DOHH2 (cell line): Measurements from ENCODE around the gene CUTC.
A peak's percentile ranks its signal among the peaks of the same experiment; 100 is the strongest.

Source experiments
- H3F3A ChIP-seq: fragments of 200-600 bp; sonication (generic), shearing (Covaris generic); 2 replicates; pipeline ENCODE4 v1.6.0; 2016; ENCODE audit warnings: antibody characterized with exemption, mild to moderate bottlenecking; ENCODE audit not compliant: control insufficient read depth, insufficient read depth
- H3K27ac ChIP-seq: fragments of 200-600 bp; sonication (generic); 2 replicates; pipeline ENCODE4 v1.5.1; 2014; ENCODE audit warnings: low read depth, mild to moderate bottlenecking, low read length, moderate library complexity
- H3K27me3 ChIP-seq: fragments of 200-600 bp; sonication (generic); 2 replicates; pipeline ENCODE4 v1.6.1; 2014; ENCODE audit warnings: mild to moderate bottlenecking, low read length, mixed read lengths; ENCODE audit not compliant: control insufficient read depth
- H3K36me3 ChIP-seq: fragments of 200-600 bp; sonication (generic); 2 replicates; pipeline ENCODE4 v1.6.1; 2014; ENCODE audit warnings: mild to moderate bottlenecking, low read length, moderate library complexity, mixed read lengths; ENCODE audit not compliant: control insufficient read depth
- H3K4me1 ChIP-seq: fragments of 200-600 bp; sonication (generic); 2 replicates; pipeline ENCODE4 v1.6.1; 2014; ENCODE audit warnings: mild to moderate bottlenecking, low read length, mixed read lengths; ENCODE audit not compliant: control insufficient read depth
- H3K4me2 ChIP-seq: fragments of 200-600 bp; sonication (generic); 2 replicates; pipeline ENCODE4 v1.6.0; 2014; ENCODE audit warnings: mild to moderate bottlenecking, low read length, moderate library complexity
- H3K4me3 ChIP-seq: fragments of 200-600 bp; sonication (generic); 2 replicates; pipeline ENCODE4 v1.5.1; 2014; ENCODE audit warnings: mild to moderate bottlenecking, low read length, mixed read lengths
- H3K79me2 ChIP-seq: fragments of 200-600 bp; sonication (generic); 2 replicates; pipeline ENCODE4 v1.6.1; 2014; ENCODE audit warnings: mild to moderate bottlenecking, low read length, mixed read lengths; ENCODE audit not compliant: control insufficient read depth
- H3K9me2 ChIP-seq: fragments of 200-600 bp; sonication (generic); replicated peaks from 2 replicates; pipeline ENCODE4 v1.6.1; 2014; ENCODE audit warnings: mild to moderate bottlenecking, low read length, mixed read lengths; ENCODE audit not compliant: control insufficient read depth
- H3K9me3 ChIP-seq: fragments of 200-600 bp; sonication (generic); 2 replicates; pipeline ENCODE4 v1.6.1; 2014; ENCODE audit warnings: antibody characterized with exemption, low read length, mixed read lengths; ENCODE audit not compliant: control insufficient read depth, insufficient read depth
- H4K20me1 ChIP-seq: fragments of 200-600 bp; sonication (generic); 2 replicates; pipeline ENCODE4 v1.6.0; 2014; ENCODE audit warnings: low read depth, mild to moderate bottlenecking, antibody characterized with exemption, low read length, moderate library complexity; ENCODE audit not compliant: control insufficient read depth, insufficient read depth
- CTCF ChIP-seq: fragments of 200-600 bp; sonication (generic); IDR thresholded peaks from one replicate; pipeline ENCODE4 v1.5.1; 2014; ENCODE audit warnings: antibody characterized with exemption, mild to moderate bottlenecking, low read depth, low read length; ENCODE audit not compliant: poor library complexity, severe bottlenecking
- EZH2phosphoT487 ChIP-seq: fragments of 200-600 bp; sonication (generic); IDR thresholded peaks from 2 replicates; pipeline ENCODE4 v1.6.1; 2017; ENCODE audit warnings: borderline replicate concordance, mild to moderate bottlenecking, antibody characterized with exemption, low read length, moderate library complexity, mixed read lengths

CUTC gene

GRCh38 chr10:99720387-99720786 is 11.6 kb upstream of the CUTC start:
- peaks cover 72% of the 10 kb centered on the region for H3K36me3 ChIP-seq
- no peaks in the 10 kb centered on the region for H3K9me3 ChIP-seq
- TF ChIP-seq EZH2phosphoT487 (no peak), CTCF (no peak)
- no peak overlapping the region for H3K4me2 ChIP-seq
- no peaks in the 10 kb centered on the region for H3K79me2 ChIP-seq
- no peaks in the 10 kb centered on the region for H4K20me1 ChIP-seq
- H3K27ac ChIP-seq, result no peak overlapping the region
- no peaks in the 10 kb centered on the region for H3K4me1 ChIP-seq
- H3F3A ChIP-seq, result no peaks in the 10 kb centered on the region
- H3K4me3 ChIP-seq, result no peak overlapping the region
- no peaks in the 10 kb centered on the region for H3K9me2 ChIP-seq
- no peaks in the 10 kb centered on the region for H3K27me3 ChIP-seq

- Histone ChIP-seq H4K20me1 (no peaks in the 10 kb centered on the region), H3K9me2 (no peaks in the 10 kb centered on the region), H3F3A (no peaks in the 10 kb centered on the region), H3K27ac (no peak overlapping the region), H3K36me3 (peaks cover 68% of the 10 kb centered on the region), H3K4me1 (peaks cover 19% of the 10 kb centered on the region), H3K4me2 (0 out of 2 replicates have a peak overlapping the region, but pooled peaks have one; percentile 86), H3K4me3 (no peak overlapping the region), H3K9me3 (no peaks in the 10 kb centered on the region), H3K27me3 (no peaks in the 10 kb centered on the region), H3K79me2 (peaks cover 56% of the 10 kb centered on the region)
- TF ChIP-seq EZH2phosphoT487, result no peak
- no peak for TF ChIP-seq CTCF
Observed at GRCh38 chr10:99730026-99730425, 2.0 kb upstream of the CUTC start.

- Histone ChIP-seq H3K9me3 (no peaks in the 10 kb centered on the region), H3K27me3 (no peaks in the 10 kb centered on the region), H3K4me1 (peaks cover 19% of the 10 kb centered on the region), H3K4me3 (peak overlapping the region; percentile 91), H3F3A (no peaks in the 10 kb centered on the region), H3K36me3 (peaks cover 62% of the 10 kb centered on the region), H3K27ac (peak overlapping the region; percentile 67), H3K79me2 (peaks cover 66% of the 10 kb centered on the region), H4K20me1 (no peaks in the 10 kb centered on the region), H3K9me2 (no peaks in the 10 kb centered on the region), H3K4me2 (peak overlapping the region; percentile 86)
- TF ChIP-seq EZH2phosphoT487, result no peak
- no peak for TF ChIP-seq CTCF
Observed at GRCh38 chr10:99731306-99732032, 565 bp upstream of the CUTC start.
